D721Med (cell line): ENCODE data around the gene CTNNBIP1.

Experiments
- DNase-seq: peaks from one replicate; pipeline ENCODE4 v3.0.0; 2011; ENCODE audit warnings: low spot score; ENCODE audit not compliant: insufficient read length
- FAIRE-seq: peaks from 2 replicates; lab custom pipeline; 2011; peaks lifted over from hg19 to GRCh38; lab: Jason Lieb, UNC
- CTCF ChIP-seq: IDR thresholded peaks from 2 replicates; pipeline ENCODE4 v1.5.1; 2012; ENCODE audit warnings: mild to moderate bottlenecking, control low read depth; ENCODE audit not compliant: insufficient read depth; ENCODE audit errors: missing control alignments

The CTNNBIP1 gene

GRCh38 chr1:9891207-9891606 is 18.9 kb downstream of the CTNNBIP1 start:
- FAIRE-seq (no peak), DNase-seq (no peak)
- no peak for TF ChIP-seq CTCF

- FAIRE-seq = no peak
- DNase-seq = no peak
Observed at GRCh38 chr1:9890224-9890731, 19.8 kb downstream of the CTNNBIP1 start.

GRCh38 chr1:9889411-9889810 is 20.7 kb downstream of the CTNNBIP1 start:
- DNase-seq = no peak
- FAIRE-seq = no peak

More at GRCh38 chr1:9890224-9890731, 19.8 kb downstream of the CTNNBIP1 start:
- TF ChIP-seq CTCF = no peak

GRCh38 chr1:9888886-9889285 is 21.2 kb downstream of the CTNNBIP1 start:
- no peak for TF ChIP-seq CTCF
- DNase-seq (no peak), FAIRE-seq (no peak)

More at GRCh38 chr1:9889411-9889810, 20.7 kb downstream of the CTNNBIP1 start:
- TF ChIP-seq CTCF = no peak

GRCh38 chr1:9887070-9887469 is 23.0 kb downstream of the CTNNBIP1 start:
- no peak for TF ChIP-seq CTCF
- DNase-seq (no peak), FAIRE-seq (no peak)

- no peak for DNase-seq
- FAIRE-seq = no peak
- TF ChIP-seq CTCF = no peak
Observed at GRCh38 chr1:9886092-9886742, 23.9 kb downstream of the CTNNBIP1 start.

- no peak for TF ChIP-seq CTCF
- DNase-seq (no peak), FAIRE-seq (no peak)
Observed at GRCh38 chr1:9884805-9885204, 25.3 kb downstream of the CTNNBIP1 start.
